Panc1 (cell line): ENCODE measurements around the gene PNKD. TPM values are rescaled to one million over a fixed set of nuclear protein-coding genes. Genes with fewer than 3 reads are reported as not detected.

ENCODE experiments used
- ATAC-seq: fragments of 200-7000 bp; cut with Tn5 transposase; 2 replicates; pipeline ENCODE4 v1.9.1; 2020; ENCODE audit warnings: mild to moderate bottlenecking, moderate library complexity
- BruUV-seq: library from RNA; stranded (reverse); fragments of 400-500 nt; replicated peaks from 2 replicates; lab custom pipeline; 2021; lab: Mats Ljungman, UMichigan
- CTCF ChIA-PET: fragments of 300-600 bp; sonication (Branson Sonifier 250); formaldehyde crosslinking; loops from one replicate; lab custom pipeline; 2022; ENCODE audit warnings: antibody characterized with exemption; lab: Charles Lee
- POLR2A ChIA-PET: fragments of 300-600 bp; sonication (Branson Sonifier 250); formaldehyde crosslinking; loops from one replicate; lab custom pipeline; 2022; ENCODE audit warnings: antibody characterized with exemption; lab: Charles Lee
- DNase-seq: peaks from one replicate; pipeline ENCODE4 v3.0.0-alpha.2; 2010; ENCODE audit warnings: low read depth, low spot score
- H3K27ac ChIP-seq: 2 replicates; pipeline ENCODE4 v1.5.1; 2011; ENCODE audit warnings: mild to moderate bottlenecking, low read length, inconsistent platforms
- H3K27me3 ChIP-seq: fragments of 200-500 bp; sonication (Bioruptor generic); 2 replicates; pipeline ENCODE4 v1.6.0; 2014; ENCODE audit warnings: low read length, inconsistent platforms; ENCODE audit not compliant: control insufficient read depth, insufficient read depth
- H3K36me3 ChIP-seq: fragments of 200-500 bp; sonication (Bioruptor generic); 2 replicates; pipeline ENCODE4 v1.5.1; 2014; ENCODE audit warnings: inconsistent platforms, mild to moderate bottlenecking, low read length, moderate library complexity; ENCODE audit not compliant: control insufficient read depth, insufficient read depth
- H3K4me1 ChIP-seq: 2 replicates; pipeline ENCODE4 v1.5.1; 2011; ENCODE audit warnings: inconsistent platforms, mild to moderate bottlenecking, low read length, moderate library complexity; ENCODE audit not compliant: control insufficient read depth, insufficient read depth
- H3K4me3 ChIP-seq, 2 experiments: 2 replicates each; pipeline ENCODE4 v1.5.1; 2011 to 2012; ENCODE audit warnings: low read depth in 2 of 2, low read length in 2 of 2, mild to moderate bottlenecking in 2 of 2, inconsistent platforms in 1 of 2, moderate library complexity in 1 of 2
- H3K9me3 ChIP-seq: fragments of 200-500 bp; sonication (Bioruptor generic); 2 replicates; pipeline ENCODE4 v1.5.1; 2014; ENCODE audit warnings: low read depth, mild to moderate bottlenecking, inconsistent platforms, low read length, moderate library complexity; ENCODE audit not compliant: control insufficient read depth, insufficient read depth
- CTCF ChIP-seq: fragments of 450-650 bp; IDR thresholded peaks from 2 replicates; pipeline ENCODE4 v1.5.1; 2017; ENCODE audit warnings: mild to moderate bottlenecking
- POLR2AphosphoS5 ChIP-seq: IDR thresholded peaks from 2 replicates; pipeline ENCODE4 v1.6.1; 2012; ENCODE audit warnings: mild to moderate bottlenecking, low read depth, low read length, moderate library complexity
- REST ChIP-seq, 2 experiments: IDR thresholded peaks; 2 replicates each; pipeline ENCODE4 v1.6.1; 2011 to 2012; ENCODE audit warnings: low read depth in 2 of 2, control low read depth in 1 of 2, low read length in 1 of 2, mild to moderate bottlenecking in 1 of 2, moderate library complexity in 1 of 2; ENCODE audit not compliant: insufficient read depth in 1 of 2
- SIN3A ChIP-seq: IDR thresholded peaks from 2 replicates; pipeline ENCODE4 v1.6.1; 2012; ENCODE audit warnings: low read depth, mild to moderate bottlenecking, low read length, moderate library complexity, borderline replicate concordance; ENCODE audit not compliant: insufficient read depth
- TCF7L2 ChIP-seq: IDR thresholded peaks from 2 replicates; pipeline ENCODE4 v1.6.1; 2011; ENCODE audit warnings: mild to moderate bottlenecking, low read depth, low read length, inconsistent platforms
- in situ Hi-C: cut with HindIII; loops from 2 replicates; pipeline ENCODE4 v1.10.0; 2016; ENCODE audit warnings: low sequenced_read_pairs, low pct_unique_long_range_greater_than_20kb
- intact Hi-C: fragments of 100-400 bp; cut with micrococcal nuclease; formaldehyde crosslinking; loops from one replicate; pipeline ENCODE4 v1.10.0; 2022; ENCODE audit not compliant: unreplicated experiment
- total RNA-seq: library from RNA; stranded (reverse); gene quantifications from one replicate; pipeline ENCODE4 v1.2.1, GENCODE V29; 2021; ENCODE audit not compliant: unreplicated experiment

The PNKD gene
- total RNA-seq, 1 experiment from 2014 or later = 49.0 TPM

- TF ChIP-seq POLR2AphosphoS5 (no peak), TCF7L2 (no peak), SIN3A (no peak), CTCF (no peak), REST (IDR thresholded peaks at IDR 0.05; ENCODE audit: insufficient read depth in 1 of 2, low read depth in 2 of 2, low read length in 1 of 2) (no peak)
- H3K27me3 ChIP-seq = no peaks in the 10 kb centered on the region
- intact Hi-C loops = no loop called here
- in situ Hi-C loops = no loop called here
- BruUV-seq = no TSS peak
- DNase-seq (no peak), ATAC-seq (no peak)
- ChIA-PET POLR2A (no interaction called here), CTCF (no interaction called here)
- no peaks in the 10 kb centered on the region for H3K9me3 ChIP-seq
- H3K4me3 ChIP-seq = no peak overlapping the region
- no peak overlapping the region for H3K27ac ChIP-seq
- H3K36me3 ChIP-seq = no peaks in the 10 kb centered on the region
- no peaks in the 10 kb centered on the region for H3K4me1 ChIP-seq
Observed at GRCh38 chr2:218315397-218315796, 45.1 kb downstream of the PNKD start.

- DNase-seq (no peak), ATAC-seq (no peak)
- no peak overlapping the region for H3K27ac ChIP-seq
- ChIA-PET POLR2A (no interaction called here), CTCF (no interaction called here)
- intact Hi-C loops (no loop called here), in situ Hi-C loops (no loop called here)
- H3K9me3 ChIP-seq = no peaks in the 10 kb centered on the region
- peaks cover under 1% of the 10 kb centered on the region; the same call in 1 of the 2 replicates for H3K4me1 ChIP-seq
- H3K4me3 ChIP-seq = no peak overlapping the region
- TF ChIP-seq POLR2AphosphoS5 (no peak), REST (IDR thresholded peaks at IDR 0.05; ENCODE audit: insufficient read depth in 1 of 2, low read depth in 2 of 2, low read length in 1 of 2) (no peak), CTCF (no peak), TCF7L2 (no peak), SIN3A (no peak)
- no peaks in the 10 kb centered on the region for H3K36me3 ChIP-seq
- H3K27me3 ChIP-seq = no peaks in the 10 kb centered on the region
- BruUV-seq = no TSS peak
Observed at GRCh38 chr2:218317303-218317630, 46.9 kb downstream of the PNKD start.
